Stimulated activated CD8-positive, alpha-beta memory T cell treated with anti-CD3 and anti-CD28 coated beads, Interleukin-15, amount 100 ng/mL, for 4 hours (primary cell): ENCODE data around the gene HDAC7.

ENCODE experiments used
- DNase-seq, 2 donors: peaks; one replicate each; pipeline ENCODE4 v3.0.0-alpha.2; 2020; ENCODE audit warnings: low read depth in 2 of 2

Gene HDAC7

DNA sequence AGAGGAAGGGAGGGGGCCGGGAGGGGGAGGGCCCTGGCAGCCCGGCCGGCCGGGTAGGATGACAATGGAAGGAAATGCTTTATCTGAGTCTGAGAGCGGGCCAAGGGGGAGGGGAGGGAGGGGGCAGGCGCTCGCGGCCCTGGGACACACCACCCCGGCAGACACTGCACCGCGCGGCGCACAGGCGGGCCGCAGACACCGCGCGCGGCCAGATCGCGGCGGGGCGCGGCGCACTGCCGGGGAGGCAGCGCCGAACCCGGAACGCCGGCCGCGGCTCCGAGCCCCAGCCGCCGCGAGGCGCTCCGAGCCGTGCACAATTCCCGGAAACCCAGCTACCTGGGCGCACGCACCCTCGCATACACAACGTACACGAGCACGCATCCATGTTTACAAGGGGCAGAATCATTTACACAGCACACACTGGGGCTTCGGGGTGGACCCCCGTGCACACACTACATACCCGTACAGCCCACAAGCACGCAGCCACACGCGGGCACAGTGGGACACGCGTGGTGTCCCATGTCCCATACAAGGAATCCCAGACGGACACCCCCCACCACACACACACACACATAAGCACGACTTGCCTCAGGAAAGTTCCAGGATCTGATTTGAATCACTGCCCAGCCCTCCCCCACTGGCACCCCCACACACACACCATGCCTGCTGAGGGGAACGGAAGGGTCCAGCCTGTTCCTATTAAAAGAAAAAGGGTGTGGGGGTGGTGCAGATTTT lies at the start of gene HDAC7:
HDAC7 (minus strand) TSS at position 8 of the 735 bp plus-strand sequence. CDS start 118 bp downstream, outside the sequence.
- DNase-seq = peak in 1 of 2 donors; percentile 51

DNA sequence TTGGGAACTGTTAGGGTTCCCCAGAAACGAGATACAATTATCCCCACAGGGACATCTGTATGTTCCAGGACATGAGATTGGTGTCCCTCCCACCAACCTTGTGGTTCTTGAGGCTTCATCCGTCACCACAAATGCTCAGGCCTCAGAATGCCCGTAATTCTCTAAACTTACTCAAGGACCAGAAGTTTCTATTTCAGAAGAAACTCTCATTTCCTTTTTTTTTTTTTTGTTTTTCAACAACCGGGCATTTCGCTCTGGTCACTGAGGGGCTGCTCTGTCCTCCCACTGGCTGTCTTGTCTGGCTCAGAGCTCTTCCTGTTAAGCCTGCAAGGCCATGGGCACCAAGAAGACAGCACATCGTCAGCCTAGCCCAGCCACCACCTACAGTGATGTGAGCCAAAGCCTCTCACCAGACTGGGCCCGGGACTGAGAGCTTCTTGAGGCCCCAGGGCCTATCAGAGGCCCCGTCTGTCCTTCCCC lies 48.9 kb upstream of the HDAC7 start:
- DNase-seq = no peak

DNA sequence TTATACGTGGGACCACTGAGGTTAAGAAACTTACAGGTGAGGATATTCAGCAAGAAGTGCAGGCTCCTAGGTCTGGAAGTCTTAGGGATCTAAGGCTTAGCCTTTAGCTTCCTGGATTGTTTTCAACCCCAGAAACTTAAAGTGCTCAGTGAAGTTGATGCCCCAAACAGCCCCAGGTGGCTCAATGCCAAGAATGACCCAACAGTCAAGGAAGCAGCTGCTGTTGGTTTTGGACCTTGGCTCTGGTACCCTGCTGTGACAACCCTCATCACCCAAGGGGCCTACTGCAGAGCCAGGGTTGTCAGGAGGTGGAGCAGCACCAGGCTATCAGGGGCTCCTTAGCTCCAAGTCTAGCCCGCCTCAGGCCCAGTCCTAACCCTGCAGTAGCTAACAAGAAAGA lies 48.3 kb upstream of the HDAC7 start:
- DNase-seq = no peak

DNA sequence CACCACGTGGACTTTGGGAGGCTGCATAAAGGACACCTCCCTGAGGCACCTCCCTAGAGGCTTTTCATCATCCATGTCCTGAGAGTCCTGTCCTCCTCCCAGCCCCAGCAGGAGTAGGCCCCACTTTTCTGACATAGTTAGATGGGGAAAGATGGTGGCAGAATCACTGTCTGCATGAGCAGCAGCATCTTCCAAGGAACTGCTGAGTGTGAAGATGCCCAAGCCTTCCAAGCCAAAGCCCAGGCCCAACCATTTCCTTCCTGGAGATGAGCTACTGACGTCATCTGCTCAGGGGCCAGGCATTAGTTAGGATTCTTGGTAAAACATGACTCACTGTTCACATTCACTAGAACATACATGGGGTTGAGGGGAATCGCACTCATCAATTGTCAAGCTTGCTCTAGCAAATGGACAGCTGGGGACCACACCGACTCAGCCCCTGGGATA lies 47.8 kb upstream of the HDAC7 start:
- no peak for DNase-seq

DNA sequence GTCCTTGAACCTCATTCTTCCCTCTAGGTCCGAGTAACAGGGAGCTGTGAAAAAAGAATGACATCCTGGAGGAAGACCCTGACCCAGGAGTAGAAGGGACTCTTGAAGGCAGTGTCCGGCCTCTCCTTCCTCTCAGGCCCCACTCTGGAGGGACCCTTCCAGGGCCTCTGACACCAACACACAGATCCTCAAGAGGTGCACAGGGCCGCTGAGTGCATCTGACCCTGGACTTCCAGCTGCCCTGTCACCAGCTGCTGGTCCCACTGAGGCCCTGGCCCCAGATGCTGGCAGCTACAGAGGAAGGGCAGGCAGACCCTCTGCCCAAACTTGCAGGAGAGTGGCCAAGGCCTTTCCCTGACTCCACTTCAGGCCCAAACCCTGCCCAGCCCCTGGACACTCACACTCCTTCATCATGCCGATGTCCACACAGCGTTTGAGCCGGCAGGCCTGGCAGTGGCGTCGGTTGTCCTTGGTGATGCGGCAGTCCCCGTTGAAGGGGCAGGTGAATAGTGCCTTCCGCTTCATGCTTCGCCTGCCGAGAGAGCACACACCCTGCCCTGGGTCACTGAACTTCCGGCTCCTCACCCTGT lies 45.0 kb upstream of the HDAC7 start:
- no peak for DNase-seq

DNA sequence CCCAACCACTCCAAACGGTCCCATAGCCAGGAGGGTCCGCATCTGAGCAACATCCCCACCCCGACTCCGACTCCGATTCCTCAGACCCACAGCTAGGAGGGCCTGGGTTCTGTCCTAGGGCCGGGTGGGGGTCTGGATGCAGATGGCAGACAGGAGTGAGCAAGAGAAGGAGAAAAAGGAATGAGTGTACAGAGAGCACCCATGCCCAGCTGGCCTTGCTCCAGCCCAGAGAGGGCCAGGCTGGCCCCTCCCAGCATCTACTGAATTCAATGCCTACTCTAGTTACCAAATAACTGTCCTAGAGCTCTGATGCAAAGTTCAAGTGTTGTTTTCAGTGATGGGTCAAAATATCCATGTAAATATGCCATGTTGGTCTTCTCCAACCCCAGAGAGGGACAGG lies 44.3 kb upstream of the HDAC7 start:
- no peak for DNase-seq

DNA sequence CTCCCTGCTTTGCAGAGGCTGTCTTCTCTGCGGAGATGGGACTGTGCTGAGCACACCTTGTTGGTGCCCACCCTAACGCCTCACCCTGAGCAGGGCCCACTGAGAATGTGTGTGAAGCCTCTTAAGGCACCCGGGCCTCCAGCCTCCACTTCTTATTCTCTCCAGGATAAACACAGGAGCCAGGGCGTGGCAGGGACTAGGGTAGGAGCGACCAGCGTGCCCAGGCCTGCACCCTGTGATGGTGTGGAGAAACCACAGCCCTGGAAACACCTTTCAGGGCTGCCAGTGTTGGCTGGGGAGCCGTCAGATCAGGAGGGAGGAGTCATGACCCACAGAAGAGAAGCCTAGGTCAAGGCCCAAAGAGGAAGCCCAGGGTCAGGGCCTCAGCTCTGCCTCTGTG lies 43.8 kb upstream of the HDAC7 start:
- DNase-seq = no peak

DNA sequence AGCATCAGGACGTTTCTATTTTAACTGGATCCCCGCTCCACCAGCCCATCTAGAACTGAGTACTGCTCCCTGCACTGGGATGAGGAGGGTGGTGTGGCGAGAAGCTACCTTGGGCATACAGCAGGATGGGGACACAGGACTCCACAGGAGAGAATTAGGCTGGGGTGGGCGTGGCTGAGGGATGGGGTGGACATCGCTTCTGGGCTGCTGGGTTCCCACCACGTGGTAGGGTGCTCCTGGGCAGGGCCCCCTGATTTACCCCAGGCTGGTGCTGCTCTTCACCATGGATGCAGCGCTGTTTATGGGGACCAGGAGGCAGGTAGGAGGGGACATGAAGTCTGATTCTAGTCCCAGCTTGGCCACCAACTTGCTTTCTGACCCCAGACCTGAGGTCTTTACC lies 43.2 kb upstream of the HDAC7 start:
- DNase-seq = no peak

DNA sequence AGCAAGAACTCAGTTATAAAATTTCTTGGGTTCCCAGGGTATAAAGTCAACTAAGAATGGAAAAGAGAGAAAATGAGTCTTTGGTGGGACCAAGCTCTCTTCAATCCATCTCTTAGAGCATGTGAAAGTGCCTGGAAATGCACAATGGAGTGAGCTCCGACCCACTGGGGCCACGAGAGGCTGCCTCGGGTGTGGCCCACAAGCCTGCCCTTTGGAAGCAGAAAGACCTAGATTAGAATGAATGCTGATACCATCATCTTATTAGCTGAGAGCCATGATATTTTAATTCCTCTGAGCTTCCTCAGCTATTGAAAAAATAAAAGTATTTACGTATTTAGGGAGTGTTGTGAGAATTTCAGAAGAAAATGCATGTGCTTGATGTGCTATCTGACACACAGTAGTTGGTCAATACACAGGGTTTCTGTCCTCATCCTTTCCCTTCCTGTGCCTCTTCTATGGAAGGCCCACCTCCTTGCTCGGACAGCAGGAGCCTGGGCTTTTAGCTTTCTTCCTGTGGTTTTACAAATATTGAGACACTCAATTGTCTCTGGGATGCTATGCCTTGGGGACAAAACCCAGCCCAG lies 42.6 kb upstream of the HDAC7 start:
- DNase-seq = no peak

DNA sequence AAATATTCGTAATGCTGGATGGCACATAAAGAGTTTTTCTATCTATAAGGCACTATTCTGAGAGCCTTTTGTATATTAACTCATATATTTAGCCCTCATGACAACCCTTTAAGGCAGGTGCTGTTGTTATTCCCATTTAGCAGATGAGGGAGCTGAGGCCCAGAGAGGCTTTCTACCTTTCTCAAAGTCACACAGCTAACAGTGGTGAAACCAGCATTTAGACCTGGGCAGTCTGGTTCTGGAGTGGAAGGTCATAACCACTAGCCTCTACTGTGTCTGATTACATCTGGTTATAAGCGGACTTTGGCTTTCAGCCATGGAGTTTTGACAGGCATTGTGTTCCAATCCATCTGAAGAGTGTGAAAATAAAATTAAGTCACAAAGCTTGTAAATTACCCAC lies 41.2 kb upstream of the HDAC7 start:
- DNase-seq = no peak

DNA sequence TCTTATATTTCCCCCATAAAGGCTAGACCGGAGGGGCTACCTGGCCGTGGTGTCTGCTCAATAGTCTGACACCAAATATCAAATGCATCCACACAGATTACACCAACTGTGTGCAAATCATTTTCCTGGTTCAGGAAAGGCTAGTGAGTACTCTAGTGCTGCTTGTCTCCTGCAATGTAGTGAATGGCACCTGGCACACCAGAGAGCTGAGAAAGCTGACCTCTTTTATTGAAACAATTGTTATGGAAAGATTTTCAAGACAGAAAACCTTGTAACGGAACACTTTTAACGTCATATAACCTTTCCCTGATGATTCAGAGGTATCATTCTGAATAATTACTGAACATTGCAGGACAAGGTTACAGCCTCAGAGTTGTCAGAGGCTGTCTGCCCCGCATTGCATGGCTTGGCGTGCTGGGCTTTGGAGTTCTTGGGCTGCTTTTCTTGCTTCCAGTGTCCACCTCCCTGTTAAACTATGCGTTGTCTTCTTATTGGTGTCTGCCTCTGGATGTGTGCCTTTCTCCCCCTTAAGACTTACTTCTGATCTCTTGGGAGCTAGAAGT lies 40.7 kb upstream of the HDAC7 start:
- no peak for DNase-seq

DNA sequence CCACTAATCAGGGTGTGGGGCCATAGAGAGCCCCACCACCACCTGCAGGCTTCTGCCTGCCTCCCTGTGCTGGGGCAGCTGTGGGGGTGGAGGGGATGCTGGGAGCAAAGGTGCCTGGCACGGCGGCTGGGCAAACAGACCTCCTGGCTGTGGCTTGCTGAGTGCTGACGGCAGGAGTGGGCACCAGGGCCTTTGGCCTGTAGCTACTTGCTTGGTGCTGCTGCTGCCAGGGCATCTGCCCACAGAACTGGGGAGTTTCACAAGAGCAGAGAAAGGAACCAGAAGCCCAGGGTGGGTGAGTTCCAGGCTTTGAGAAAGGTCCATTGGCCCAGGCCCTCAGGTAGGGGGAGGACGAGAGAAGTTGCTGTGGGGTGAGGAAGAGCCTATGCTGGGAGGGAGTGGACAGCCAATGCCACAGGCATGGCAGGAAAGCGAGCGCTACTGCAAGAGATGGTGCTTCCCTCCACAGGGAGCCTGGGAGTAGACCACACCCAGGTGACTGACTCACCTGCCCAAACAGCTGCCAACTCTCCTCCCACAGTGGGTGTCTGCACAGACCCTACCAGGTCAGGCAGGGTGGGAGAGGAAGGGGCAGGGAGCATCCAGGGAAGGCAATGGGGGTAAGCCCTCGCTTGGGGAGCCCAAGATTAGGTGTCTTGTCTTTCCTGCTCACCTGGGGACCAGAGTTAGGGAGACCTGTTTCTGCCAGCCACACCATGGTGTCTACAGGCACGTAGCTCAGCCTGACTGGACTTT lies 39.0 kb upstream of the HDAC7 start:
- no peak for DNase-seq

DNA sequence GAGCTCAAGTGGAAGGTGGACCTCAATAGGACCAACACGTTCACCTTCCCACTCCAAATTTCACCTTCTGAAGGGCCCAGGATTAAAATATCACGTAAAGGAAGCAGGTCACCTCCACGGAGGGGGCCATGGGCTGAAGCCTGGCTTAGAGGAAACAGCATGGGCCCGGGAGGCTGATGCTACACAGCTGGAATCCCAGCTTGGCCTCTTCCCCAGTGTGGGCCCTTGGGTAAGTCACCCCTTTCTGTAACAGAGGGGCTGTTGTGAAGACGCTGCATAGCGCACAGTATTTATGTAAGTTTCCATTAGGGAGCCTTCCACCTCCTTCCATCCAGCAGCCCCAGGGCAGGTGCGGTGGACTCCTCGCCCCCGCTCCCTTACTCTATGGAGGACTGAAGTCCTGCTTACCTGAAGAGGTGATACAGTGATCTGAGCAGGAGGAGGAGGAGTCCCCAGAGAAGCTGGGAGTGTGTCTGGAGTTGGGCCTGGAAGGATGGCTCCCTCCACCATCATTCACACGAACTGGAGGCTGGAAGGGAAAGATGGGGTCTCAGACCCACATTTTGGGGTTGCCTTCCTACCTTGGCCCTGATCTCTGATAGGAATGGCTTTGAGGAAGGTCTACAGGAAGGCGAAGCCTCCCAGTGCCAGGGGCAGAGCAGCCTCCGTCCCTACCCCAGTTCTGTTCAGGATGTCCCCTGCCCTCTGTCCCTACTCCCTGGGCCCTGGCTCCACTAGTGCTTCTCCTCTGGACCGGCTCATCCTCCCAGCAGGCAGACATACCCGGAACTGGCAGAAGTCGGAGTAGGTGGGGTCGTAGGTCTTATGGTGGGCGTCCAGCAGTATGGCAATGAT lies 37.2 kb upstream of the HDAC7 start:
- no peak for DNase-seq

DNA sequence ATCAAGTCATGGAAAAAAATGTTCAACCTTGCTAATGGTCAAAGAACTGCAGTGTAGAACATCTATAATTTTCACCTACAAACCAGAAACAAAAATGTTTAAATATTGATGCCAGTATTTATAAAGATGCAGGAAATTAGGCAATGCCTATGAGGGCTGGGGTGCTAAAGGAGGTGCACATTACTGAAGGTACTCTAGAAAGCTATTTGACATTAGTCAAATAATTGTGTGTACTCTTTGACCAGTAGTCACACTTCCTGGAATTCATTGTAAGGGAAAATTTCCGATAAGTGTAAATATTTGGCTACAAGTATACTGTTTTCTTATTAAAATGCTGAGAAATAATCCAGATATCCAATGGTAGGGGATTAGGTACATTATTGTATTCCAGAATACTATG lies 36.4 kb upstream of the HDAC7 start:
- no peak for DNase-seq

DNA sequence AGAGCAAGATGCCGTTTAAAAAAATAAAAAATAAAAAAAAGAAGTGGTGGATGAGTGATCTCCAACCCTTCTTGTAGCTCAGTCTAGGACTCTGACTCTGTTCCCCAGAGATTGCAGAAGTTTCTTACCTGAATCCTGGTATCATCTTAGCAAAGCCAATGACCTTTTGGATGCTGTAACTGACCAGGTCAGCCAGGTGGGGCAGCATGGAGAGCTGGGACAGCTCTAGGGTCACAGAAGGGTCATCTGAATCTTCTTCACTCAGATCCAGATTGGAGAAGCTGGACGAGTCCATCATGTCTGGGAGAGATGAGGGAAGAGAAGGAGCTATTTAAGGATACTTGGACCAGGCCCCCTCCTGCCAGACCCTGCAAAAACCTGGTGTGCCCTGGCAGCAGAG lies 35.8 kb upstream of the HDAC7 start:
- DNase-seq = no peak

DNA sequence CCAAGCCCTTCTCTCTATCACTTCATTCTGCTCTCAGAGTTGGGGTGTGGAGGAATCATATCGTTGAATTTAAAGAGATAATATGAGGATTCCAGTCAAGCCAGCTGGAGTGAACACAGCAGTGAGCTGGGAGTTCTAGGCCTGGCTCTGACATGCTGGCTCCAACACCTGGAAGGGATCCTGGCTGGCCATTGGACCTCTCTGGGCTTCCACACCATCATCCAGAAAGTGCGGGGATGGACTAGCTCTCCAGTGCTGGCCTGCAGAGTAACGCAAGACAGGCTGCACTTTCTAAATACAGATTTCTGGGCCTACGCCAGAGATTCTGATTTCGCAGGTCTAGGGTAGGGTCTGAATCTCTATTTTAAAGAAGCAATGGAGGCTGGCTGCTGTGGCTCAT lies 34.8 kb upstream of the HDAC7 start:
- no peak for DNase-seq

DNA sequence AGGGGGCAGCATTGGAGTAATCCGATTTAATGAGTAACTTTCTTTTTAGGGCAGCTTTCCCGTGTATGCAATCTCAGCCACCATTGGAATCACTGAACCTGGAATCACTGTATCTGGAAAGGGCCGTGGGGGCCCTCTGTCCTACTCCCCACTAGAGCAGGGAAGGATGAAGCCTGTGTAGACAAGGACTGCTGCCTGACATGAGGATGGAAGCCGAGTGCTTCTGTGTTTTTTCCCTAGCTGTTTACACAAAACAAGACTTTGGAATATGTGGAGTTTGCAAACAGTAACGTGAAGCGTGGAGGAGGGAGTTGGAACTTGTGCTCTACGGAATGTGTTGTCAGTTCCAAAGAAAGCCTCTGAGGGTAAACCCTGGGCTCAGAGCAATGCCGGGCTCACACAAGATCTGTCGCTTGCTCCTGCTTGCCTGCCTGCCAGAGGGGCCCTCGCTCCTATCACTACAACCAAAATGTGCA lies 32.4 kb upstream of the HDAC7 start:
- no peak for DNase-seq

DNA sequence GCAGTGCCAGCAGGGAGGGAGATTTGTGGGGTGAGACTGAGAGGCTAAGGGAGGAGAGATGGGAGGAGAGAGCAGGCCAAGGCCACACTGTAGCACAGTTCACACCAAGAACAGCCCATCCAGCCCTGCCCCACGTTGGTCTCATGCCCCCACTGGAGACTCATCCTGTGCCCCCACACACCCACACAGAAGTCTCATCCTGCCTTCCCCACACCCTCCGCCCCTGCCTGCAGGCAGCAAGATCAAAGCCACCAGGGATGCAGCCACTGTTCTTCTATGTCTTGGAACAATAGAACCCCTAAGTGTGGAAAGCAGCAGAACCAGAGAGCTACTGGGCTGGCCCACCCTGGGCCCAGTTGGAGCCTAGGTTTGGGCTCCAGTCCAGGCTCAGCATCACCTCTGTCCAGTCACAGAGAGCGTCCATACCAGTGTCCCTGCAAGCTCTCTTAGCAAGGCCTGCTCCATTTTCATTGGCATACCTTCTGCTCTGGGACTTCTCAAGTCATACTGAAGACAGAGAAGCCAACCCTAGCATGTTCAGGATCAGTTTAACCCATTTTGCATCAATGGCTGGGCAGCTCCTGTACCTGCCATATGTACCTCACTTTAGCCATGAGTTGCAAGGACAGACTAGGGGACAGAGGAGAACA lies 31.7 kb upstream of the HDAC7 start:
- DNase-seq = no peak

DNA sequence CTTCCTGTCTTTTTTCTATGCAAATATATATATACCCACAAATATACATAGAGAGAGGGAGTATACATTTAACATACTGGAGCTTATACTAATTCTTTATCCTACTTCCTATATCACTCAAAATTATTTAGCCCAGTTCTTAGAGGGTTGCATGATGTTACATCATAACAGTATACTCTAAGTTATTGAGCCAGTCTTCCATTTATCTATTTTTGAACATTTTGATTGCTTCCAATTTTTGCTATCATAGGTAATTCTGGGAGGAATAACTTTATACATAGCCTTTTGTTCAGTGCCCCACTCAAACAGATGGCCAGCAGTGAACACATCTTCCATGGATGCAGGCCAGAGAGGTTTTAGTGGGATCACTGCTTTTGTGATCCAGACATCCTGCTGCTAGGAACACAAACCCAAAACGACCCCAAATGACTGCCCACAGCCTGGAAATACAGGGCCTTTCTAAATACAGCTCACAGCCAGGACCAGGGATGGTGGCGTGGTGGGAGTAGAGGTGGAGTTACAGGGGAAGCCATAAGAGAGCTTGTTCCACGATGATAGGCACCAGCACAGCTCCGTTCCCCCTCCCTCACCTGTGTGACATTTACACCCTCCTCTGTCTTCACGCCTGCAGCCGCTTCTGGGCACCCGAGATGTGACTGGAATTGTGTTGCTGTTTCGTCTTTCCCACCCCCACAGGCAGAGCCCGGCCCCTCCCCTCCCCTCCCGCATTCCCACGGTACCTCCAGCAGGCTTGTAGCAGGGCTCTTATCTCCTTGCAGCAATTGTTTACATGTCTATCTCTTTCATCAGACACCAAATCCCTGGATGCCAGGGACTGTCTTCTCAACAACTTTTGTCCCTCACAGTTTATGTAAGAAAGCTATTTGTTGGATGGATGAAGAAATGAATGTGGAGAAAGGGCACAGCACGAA lies 30.7 kb upstream of the HDAC7 start:
- DNase-seq = no peak
